GM10248 (cell line): Measurements from ENCODE around the gene WDR11.

ENCODE experiments used
- CTCF ChIA-PET: fragments of 300-600 bp; sonication (Branson Sonifier 250); formaldehyde crosslinking; extraction: SDS; loops from one replicate; lab custom pipeline; 2021; ENCODE audit warnings: antibody characterized with exemption; lab: Yijun Ruan, JAX
- POLR2A ChIA-PET: fragments of 350-650 bp; sonication (Branson Sonifier 250); formaldehyde crosslinking; extraction: SDS; loops from one replicate; lab custom pipeline; 2020; ENCODE audit warnings: antibody characterized with exemption; lab: Yijun Ruan, JAX
- DNase-seq: peaks from one replicate; pipeline ENCODE4 v3.0.0; 2012; ENCODE audit errors: extremely low spot score
- CTCF ChIP-seq: IDR thresholded peaks from 2 replicates; pipeline ENCODE4 v1.5.1; 2012; ENCODE audit warnings: mild to moderate bottlenecking, low read depth; ENCODE audit errors: extremely low read depth, missing control alignments, control extremely low read depth

The WDR11 gene

GRCh38 chr10:120946497-120946896 is 95.3 kb downstream of the WDR11 start:
- ChIA-PET POLR2A (no interaction called here), CTCF (interaction anchor here (0.8 to 1.9 kb wide), 4 partner anchors 9 to 953 kb away, joined by 3 to 9 read pairs (median 4); no protein-coding TSS in a partner anchor)
- no peak for DNase-seq
- TF ChIP-seq CTCF = no peak

GRCh38 chr10:120948889-120949608 is 97.9 kb downstream of the WDR11 start:
- CTCF ChIA-PET = interaction anchor here (0.6 to 2.2 kb wide), 36 partner anchors 9 to 1237 kb away, joined by 3 to 19 read pairs (median 4); no protein-coding TSS in a partner anchor

GRCh38 chr10:120949609-120950031 is 98.5 kb downstream of the WDR11 start:
- TF ChIP-seq CTCF = no peak
- ChIA-PET POLR2A (interaction anchor here (0.5 kb wide), 1 partner anchor 521 kb away, joined by 4 read pairs; no protein-coding TSS in a partner anchor), CTCF (interaction anchor here (0.6 to 2.2 kb wide), 32 partner anchors 8 to 1237 kb away, joined by 3 to 19 read pairs (median 4); no protein-coding TSS in a partner anchor)
- DNase-seq = no peak

More at GRCh38 chr10:120948889-120949608, 97.9 kb downstream of the WDR11 start:
- TF ChIP-seq CTCF = peak; percentile 88
- peak; percentile 86 for DNase-seq
- POLR2A ChIA-PET = interaction anchor here (0.5 kb wide), 1 partner anchor 522 kb away, joined by 4 read pairs; no protein-coding TSS in a partner anchor

- no peak for DNase-seq
- ChIA-PET POLR2A (no interaction called here), CTCF (interaction anchor here (1.2 to 2.2 kb wide), 10 partner anchors 10 to 949 kb away, joined by 3 to 19 read pairs (median 8); no protein-coding TSS in a partner anchor)
- TF ChIP-seq CTCF = no peak
These were observed 98.9 kb downstream of the WDR11 start for GRCh38 chr10:120950051-120950561.

- POLR2A ChIA-PET = no interaction called here
- CTCF ChIA-PET = interaction anchor here (1.0 to 1.8 kb wide), 2 partner anchors 15 to 949 kb away, joined by 3 to 4 read pairs; no protein-coding TSS in a partner anchor
- TF ChIP-seq CTCF = no peak
- DNase-seq = no peak
These were observed 100.1 kb downstream of the WDR11 start for GRCh38 chr10:120951288-120951687.

- ChIA-PET POLR2A (no interaction called here), CTCF (interaction anchor here (1.0 to 1.9 kb wide), 2 partner anchors 11 to 947 kb away, joined by 3 to 5 read pairs; no protein-coding TSS in a partner anchor)
- DNase-seq = no peak
- TF ChIP-seq CTCF = no peak
These were observed 102.7 kb downstream of the WDR11 start for GRCh38 chr10:120953897-120954296.
